Vagina (tissue), 2 donors: Measurements from ENCODE around the gene TNFRSF18. TPM values are rescaled to one million over a fixed set of nuclear protein-coding genes. Genes with fewer than 3 reads are reported as not detected.

Experiments
- DNase-seq, 2 donors: peaks; one replicate each; pipeline ENCODE4 v3.0.0-alpha.2; 2017; ENCODE audit errors: extremely low spot score in 2 of 2
- H3K27ac ChIP-seq: fragments of 200-600 bp; sonication (generic); one replicate; pipeline ENCODE4 v1.5.1; 2019
- H3K27me3 ChIP-seq: fragments of 200-600 bp; sonication (generic); one replicate; pipeline ENCODE4 v1.5.1; 2019
- H3K36me3 ChIP-seq, 2 donors: fragments of 200-600 bp; sonication (generic); one replicate each; pipeline ENCODE4 v1.5.1; 2017 to 2019
- H3K4me1 ChIP-seq: fragments of 200-600 bp; sonication (generic); one replicate; pipeline ENCODE4 v1.5.1; 2019
- H3K4me3 ChIP-seq, 2 donors: fragments of 200-600 bp; sonication (generic); 1 replicate in 1 of 2; 2 replicates in 1 of 2; pipeline ENCODE4 v1.5.1; 2016 to 2019
- H3K9me3 ChIP-seq: fragments of 200-600 bp; sonication (generic); one replicate; pipeline ENCODE4 v1.5.1; 2019
- POLR2A ChIP-seq, 2 donors: fragments of 450-650 bp; IDR thresholded peaks; one replicate each; pipeline ENCODE4 v1.6.1; 2017; ENCODE audit warnings: antibody characterized with exemption in 2 of 2, mild to moderate bottlenecking in 2 of 2, moderate library complexity in 2 of 2
- POLR2AphosphoS5 ChIP-seq, 2 donors: sonication (generic); formaldehyde crosslinking; IDR thresholded peaks; one replicate each; pipeline ENCODE4 v1.9.0; 2017; ENCODE audit warnings: antibody characterized with exemption in 2 of 2, mild to moderate bottlenecking in 2 of 2, low read depth in 1 of 2; ENCODE audit not compliant: insufficient read depth in 1 of 2
- intact Hi-C: fragments of 100-400 bp; cut with DNase I; formaldehyde crosslinking; loops from one replicate; pipeline ENCODE4 v1.15.1; 2023
- total RNA-seq: library from RNA; depleted of rRNA; stranded (reverse); fragments of >200 nt; gene quantifications from one replicate; pipeline ENCODE4 v1.2.3, GENCODE V29; 2016
- TF ChIP-seq, protein P1 (sequence below), 3 experiments: fragments of 450-650 bp in 2 of 3; fragments of 200-600 bp in 1 of 3; sonication (generic) in 1 of 3; IDR thresholded peaks; one replicate each; pipeline ENCODE4 v1.5.1; 2017 to 2019; ENCODE audit warnings: antibody characterized with exemption in 3 of 3, mild to moderate bottlenecking in 2 of 3, moderate library complexity in 2 of 3

The TNFRSF18 gene
- total RNA-seq, 1 donor from 2014 or later = 4.4 TPM

DNA sequence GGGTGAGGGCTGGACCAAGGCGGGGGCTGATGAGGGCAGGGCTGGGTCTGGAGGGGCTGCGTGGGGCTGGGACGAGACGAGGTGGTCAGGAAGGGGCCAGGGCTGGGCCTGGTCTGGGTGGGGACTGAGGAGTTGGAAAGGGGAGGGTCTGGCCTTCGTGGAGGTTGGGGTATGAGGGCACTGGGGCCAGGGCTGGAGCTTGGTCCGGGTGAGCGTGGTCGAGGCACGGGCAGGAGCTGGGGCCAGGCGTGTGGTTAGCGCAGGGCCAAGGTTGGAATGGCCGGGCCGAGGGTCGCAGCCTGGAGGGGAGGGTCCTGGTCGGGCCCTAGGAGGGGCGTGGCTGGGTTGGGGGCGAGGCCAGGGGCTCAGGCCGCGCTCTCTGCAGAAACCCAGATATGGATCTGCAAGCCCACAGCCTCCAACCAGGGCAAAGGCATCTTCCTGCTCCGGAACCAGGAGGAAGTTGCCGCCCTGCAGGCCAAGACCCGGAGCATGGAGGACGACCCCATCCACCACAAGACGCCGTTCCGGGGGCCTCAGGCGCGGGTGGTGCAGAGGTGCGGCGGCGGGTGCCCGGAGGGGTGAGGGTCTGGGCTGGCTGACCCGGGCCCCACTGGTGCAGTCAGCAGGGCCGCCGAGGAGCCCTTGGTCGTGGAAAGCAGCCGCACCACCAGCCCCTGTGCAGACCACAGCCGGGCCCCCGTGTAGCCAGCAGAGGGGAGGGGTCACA, 23.7 kb downstream of the TNFRSF18 start:
- peaks cover 4% of the 10 kb centered on the region for H3K27me3 ChIP-seq
- intact Hi-C loops = no loop called here
- no peaks in the 10 kb centered on the region for H3K4me1 ChIP-seq
- no peak for DNase-seq
- no peak overlapping the region for H3K27ac ChIP-seq
- no peaks in the 10 kb centered on the region for H3K9me3 ChIP-seq
- no peak for TF ChIP-seq POLR2AphosphoS5 (IDR thresholded peaks at IDR 0.05; ENCODE audit: insufficient read depth in 1 of 2, low read depth in 1 of 2)
- TF ChIP-seq POLR2A (IDR thresholded peaks at IDR 0.05) = no peak
- TF ChIP-seq, protein P1, sequence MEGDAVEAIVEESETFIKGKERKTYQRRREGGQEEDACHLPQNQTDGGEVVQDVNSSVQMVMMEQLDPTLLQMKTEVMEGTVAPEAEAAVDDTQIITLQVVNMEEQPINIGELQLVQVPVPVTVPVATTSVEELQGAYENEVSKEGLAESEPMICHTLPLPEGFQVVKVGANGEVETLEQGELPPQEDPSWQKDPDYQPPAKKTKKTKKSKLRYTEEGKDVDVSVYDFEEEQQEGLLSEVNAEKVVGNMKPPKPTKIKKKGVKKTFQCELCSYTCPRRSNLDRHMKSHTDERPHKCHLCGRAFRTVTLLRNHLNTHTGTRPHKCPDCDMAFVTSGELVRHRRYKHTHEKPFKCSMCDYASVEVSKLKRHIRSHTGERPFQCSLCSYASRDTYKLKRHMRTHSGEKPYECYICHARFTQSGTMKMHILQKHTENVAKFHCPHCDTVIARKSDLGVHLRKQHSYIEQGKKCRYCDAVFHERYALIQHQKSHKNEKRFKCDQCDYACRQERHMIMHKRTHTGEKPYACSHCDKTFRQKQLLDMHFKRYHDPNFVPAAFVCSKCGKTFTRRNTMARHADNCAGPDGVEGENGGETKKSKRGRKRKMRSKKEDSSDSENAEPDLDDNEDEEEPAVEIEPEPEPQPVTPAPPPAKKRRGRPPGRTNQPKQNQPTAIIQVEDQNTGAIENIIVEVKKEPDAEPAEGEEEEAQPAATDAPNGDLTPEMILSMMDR (IDR thresholded peaks at IDR 0.05) = no peak
- H3K4me3 ChIP-seq = no peak overlapping the region
- H3K36me3 ChIP-seq = no peaks in the 10 kb centered on the region

DNA sequence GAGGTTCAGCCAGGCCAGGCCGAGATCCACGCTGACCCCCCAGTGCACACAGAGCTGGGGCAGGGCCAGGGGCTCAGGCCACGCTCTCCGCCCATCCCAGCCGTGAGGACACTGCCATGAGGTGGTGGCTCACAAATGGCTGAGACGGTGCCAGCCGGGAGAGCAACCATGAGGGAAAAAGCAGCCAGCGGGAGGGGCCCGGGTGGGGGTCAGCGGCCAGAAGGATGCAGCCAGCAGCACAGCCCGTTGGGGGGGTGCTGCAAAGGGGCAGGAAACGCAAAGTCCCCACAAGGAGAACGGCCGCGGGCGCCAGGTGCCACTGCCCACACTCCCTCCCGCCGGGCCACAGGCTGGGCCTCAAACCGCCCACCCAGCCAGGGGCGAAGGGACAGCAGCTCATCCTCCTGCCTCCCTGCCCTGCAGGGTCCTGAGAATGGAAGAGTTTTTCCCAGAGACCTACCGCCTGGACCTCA, 24.4 kb downstream of the TNFRSF18 start:
- TF ChIP-seq POLR2A (IDR thresholded peaks at IDR 0.05) (no peak), POLR2AphosphoS5 (IDR thresholded peaks at IDR 0.05; ENCODE audit: insufficient read depth in 1 of 2, low read depth in 1 of 2) (no peak)
- TF ChIP-seq, protein P1 (IDR thresholded peaks at IDR 0.05) = no peak
- no peak overlapping the region for H3K27ac ChIP-seq
- no peaks in the 10 kb centered on the region for H3K36me3 ChIP-seq
- no peaks in the 10 kb centered on the region for H3K9me3 ChIP-seq
- intact Hi-C loops = no loop called here
- no peak for DNase-seq
- no peaks in the 10 kb centered on the region for H3K4me1 ChIP-seq
- peaks cover 4% of the 10 kb centered on the region for H3K27me3 ChIP-seq
- H3K4me3 ChIP-seq = no peak overlapping the region

DNA sequence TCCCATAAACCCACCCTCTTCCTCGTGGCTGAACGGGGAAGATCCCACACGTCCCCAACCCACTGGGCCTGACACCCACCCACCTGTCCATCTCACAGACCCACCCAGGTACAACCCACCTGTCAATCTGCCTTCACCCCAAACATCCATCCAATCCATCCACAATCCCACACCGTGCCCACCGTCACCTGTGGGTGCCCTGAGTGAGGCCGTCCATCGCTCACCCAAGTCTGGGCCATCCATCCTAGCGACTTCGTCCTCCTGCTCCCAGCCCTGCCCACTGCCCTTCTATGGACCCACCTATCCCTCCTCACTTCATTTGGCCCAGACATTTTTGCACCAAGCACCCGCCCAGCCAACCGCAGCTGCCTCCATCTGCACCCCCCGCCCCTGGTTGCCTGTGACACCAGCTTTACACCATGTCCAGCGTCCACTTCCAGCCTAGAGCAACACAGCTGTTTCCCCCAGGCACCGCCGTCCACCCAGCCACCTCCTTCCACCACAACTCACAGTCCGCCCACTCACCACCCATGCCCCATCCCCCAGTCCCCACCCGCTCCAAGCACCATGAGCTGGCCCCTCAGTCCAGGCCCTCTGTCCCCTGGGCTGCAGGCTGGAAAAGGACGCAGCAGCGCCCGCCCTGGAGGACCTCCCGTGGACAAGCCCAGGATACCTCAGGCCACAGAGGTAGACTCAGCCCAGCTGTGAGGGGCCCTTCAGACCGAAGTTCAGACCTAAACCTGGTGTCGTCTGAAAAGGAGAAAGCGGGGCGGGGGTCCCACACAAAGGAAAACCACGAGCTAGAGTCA, 25.1 kb downstream of the TNFRSF18 start:
- no peak for DNase-seq
- intact Hi-C loops = no loop called here
- Histone ChIP-seq H3K27ac (no peak overlapping the region), H3K9me3 (no peaks in the 10 kb centered on the region), H3K4me1 (no peaks in the 10 kb centered on the region), H3K27me3 (peaks cover 4% of the 10 kb centered on the region), H3K4me3 (no peak overlapping the region), H3K36me3 (no peaks in the 10 kb centered on the region)
- TF ChIP-seq, protein P1 (IDR thresholded peaks at IDR 0.05) = no peak
- TF ChIP-seq POLR2AphosphoS5 (IDR thresholded peaks at IDR 0.05; ENCODE audit: insufficient read depth in 1 of 2, low read depth in 1 of 2) = no peak
- TF ChIP-seq POLR2A (IDR thresholded peaks at IDR 0.05) = no peak

DNA sequence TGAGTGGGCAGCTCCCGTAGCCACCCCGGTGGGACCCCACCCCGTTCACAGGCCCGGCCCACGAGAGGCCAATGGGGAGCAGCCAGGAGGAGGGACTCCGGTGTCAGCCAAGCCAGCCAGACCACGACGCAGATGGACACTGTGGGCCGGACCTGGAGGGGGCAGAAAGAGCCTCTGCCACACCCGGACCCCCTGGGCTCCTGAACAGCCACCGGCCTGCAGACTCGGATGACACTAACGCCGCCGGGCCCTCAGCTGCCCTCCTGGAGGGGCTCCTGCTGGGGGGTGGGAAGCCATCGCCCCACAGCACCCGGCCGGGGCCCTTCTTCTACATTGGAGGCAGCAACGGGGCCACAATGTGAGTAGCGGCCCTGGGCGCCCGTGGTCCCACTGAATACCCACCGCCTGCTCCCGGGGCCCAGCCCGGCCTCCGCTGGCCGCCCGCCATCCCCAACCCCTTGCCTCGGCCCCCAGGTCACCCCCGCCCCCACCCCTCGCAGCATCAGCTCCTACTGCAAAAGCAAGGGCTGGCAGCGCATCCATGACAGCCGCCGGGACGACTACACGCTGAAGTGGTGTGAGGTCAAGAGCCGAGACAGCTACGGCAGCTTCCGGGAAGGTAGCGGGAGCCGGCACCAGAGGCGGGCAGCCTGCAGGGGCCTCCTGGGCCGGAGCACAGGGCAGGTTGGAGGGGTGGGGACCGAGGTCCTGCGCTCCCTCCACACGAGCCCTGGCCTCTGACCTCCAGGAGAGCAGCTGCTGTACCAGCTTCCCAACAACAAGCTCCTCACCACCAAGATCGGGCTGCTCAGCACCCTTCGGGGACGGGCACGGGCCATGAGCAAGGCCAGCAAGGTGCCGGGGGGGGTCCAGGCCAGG, 26.2 kb downstream of the TNFRSF18 start:
- no peak for DNase-seq
- intact Hi-C loops = no loop called here
- Histone ChIP-seq H3K27ac (no peak overlapping the region), H3K9me3 (no peaks in the 10 kb centered on the region), H3K4me3 (no peak overlapping the region), H3K27me3 (peaks cover 4% of the 10 kb centered on the region), H3K36me3 (no peaks in the 10 kb centered on the region), H3K4me1 (no peaks in the 10 kb centered on the region)
- TF ChIP-seq, protein P1 (IDR thresholded peaks at IDR 0.05) = no peak
- TF ChIP-seq POLR2AphosphoS5 (IDR thresholded peaks at IDR 0.05; ENCODE audit: insufficient read depth in 1 of 2, low read depth in 1 of 2) = no peak
- no peak for TF ChIP-seq POLR2A (IDR thresholded peaks at IDR 0.05)
